ENCODE measurements around the gene WNT1. TPM values are rescaled to one million over a fixed set of nuclear protein-coding genes. Genes with fewer than 3 reads are reported as not detected.

Gene WNT1
- total and polyA plus RNA-seq, 2 of the 4 experiments (the other 2 are of a cell fraction) = not detected

DNA sequence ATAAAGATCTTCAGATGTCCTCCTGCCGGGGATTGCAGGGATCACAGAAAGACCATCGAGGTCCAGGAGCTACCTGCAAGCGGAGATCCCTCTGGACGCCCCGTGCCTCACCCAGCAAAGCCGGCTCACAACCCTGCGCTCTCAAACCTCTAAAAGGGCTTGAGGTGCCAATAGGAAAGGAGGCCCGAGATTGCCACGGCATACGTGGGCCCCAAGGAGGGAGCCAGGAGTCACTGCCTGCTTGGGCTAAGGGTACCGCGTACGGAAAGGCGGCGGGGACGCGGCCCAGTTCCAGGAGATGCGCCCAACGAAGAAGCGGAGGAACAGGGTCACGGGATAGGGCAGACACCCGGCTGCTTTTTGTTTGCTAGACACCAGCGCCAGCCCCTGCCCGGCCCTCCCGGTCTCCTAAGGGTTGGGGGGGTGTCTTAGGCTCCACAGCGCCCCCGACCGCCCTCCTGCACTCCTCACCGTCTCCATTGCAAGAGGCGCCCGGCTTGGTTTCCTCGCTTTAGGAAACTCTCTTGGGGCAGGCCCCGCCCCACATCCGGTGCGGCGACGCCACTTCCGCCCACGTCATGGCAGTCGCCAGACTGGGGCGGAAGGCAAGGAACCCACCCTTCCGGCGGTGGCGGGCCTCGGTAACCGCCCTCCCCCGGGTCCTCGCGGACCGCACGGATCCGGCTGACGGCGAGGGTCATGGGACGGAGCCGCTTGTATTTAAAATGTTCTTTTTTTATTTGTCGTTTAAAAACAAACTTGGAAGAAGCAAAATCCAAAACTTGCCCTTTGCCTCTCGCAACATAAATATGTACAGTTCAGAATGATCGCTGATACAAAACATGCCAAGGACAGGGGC, 40.4 kb downstream of the WNT1 start, which contains the start of gene PRKAG1 (continued):
- TF ChIP-seq, protein P1, sequence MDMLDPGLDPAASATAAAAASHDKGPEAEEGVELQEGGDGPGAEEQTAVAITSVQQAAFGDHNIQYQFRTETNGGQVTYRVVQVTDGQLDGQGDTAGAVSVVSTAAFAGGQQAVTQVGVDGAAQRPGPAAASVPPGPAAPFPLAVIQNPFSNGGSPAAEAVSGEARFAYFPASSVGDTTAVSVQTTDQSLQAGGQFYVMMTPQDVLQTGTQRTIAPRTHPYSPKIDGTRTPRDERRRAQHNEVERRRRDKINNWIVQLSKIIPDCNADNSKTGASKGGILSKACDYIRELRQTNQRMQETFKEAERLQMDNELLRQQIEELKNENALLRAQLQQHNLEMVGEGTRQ (IDR thresholded peaks at IDR 0.05; ENCODE audit: low read depth, low read length) = no peak

DNA sequence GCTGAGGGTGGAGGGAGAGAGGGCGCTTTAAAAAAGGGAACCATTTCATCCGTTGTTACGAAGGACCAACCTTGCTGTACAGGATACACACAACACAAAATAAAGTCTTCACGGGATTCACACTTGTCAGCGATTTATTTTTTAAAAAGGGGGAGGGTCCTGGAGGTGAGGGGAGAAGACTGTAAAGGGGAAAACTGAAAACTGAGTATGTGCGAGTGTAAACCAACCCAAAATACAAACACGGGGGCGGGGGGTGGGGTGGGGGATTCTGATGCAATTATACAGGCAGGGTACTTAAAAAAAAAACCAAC, 41.0 kb downstream of the WNT1 start:
- Histone ChIP-seq H3K4me2 (ENCODE audit: low read depth, low read length) (peak overlapping the region; percentile 91), H3K4me3 (ENCODE audit: insufficient read depth, low read depth, low read length) (peak overlapping the region; percentile 71), H3K36me3 (ENCODE audit: control insufficient read depth, insufficient read depth, low read length) (peaks cover 29% of the 10 kb centered on the region), H4K5ac (ENCODE audit: low read depth, low read length) (peak overlapping the region; percentile 97), H2AK9ac (replicated peaks; ENCODE audit: low read depth, low read length, poor library complexity) (peak overlapping the region; percentile 93), H3K4ac (ENCODE audit: low read depth, low read length) (peak overlapping the region; percentile 99), H3K4me1 (ENCODE audit: control insufficient read depth, insufficient read depth, low read length) (peaks cover 3% of the 10 kb centered on the region), H3K56ac (ENCODE audit: extremely low read depth, insufficient read depth, low read length) (peak overlapping the region; percentile 88), H3K23ac (ENCODE audit: low read depth, low read length) (peak overlapping the region; percentile 94), H2AK5ac (ENCODE audit: low read depth, low read length) (peak overlapping the region; percentile 96), H2BK5ac (ENCODE audit: low read depth, low read length, poor library complexity, severe bottlenecking) (peak overlapping the region; percentile 93), H3K27ac (ENCODE audit: insufficient read depth, low read length) (peak overlapping the region; percentile 92), H2BK20ac (ENCODE audit: low read depth, low read length) (0 out of 2 replicates have a peak overlapping the region, but pooled peaks have one; percentile 22), H3K27me3 (ENCODE audit: control insufficient read depth, insufficient read depth, low read length) (no peaks in the 10 kb centered on the region), H3K18ac (ENCODE audit: low read depth, low read length) (peak overlapping the region; percentile 65), H3K9me1 (ENCODE audit: insufficient read depth, low read length) (peaks cover 4% of the 10 kb centered on the region), H2BK120ac (ENCODE audit: low read depth, low read length) (peak overlapping the region; percentile 54; the same call in 1 of the 2 replicates), H3K14ac (replicated peaks; ENCODE audit: low read depth, low read length) (peak overlapping the region; percentile 97), H3K9ac (ENCODE audit: low read depth, low read length) (peak overlapping the region; percentile 91), H4K91ac (ENCODE audit: insufficient read depth, low read depth, low read length) (peak overlapping the region; percentile 98), H4K8ac (ENCODE audit: low read depth in 2 of 2, low read length in 2 of 2) (peak overlapping the region; percentile 100), H4K20me1 (ENCODE audit: insufficient read depth, low read length) (peaks cover 8% of the 10 kb centered on the region; the same call in 1 of the 2 replicates), H3K9me3 (ENCODE audit: control insufficient read depth, insufficient read depth, low read length) (no peaks in the 10 kb centered on the region), H3K79me1 (ENCODE audit: low read depth in 1 of 2, low read length in 2 of 2) (peaks cover 30 to 50% of the 10 kb centered on the region in 2 experiments), H2AFZ (replicated peaks; ENCODE audit: low read length, poor library complexity) (peak overlapping the region; percentile 93), H2BK15ac (ENCODE audit: low read depth, low read length) (peak overlapping the region; percentile 57; the same call in 1 of the 3 replicates)
- WGBS, 2 experiments (ENCODE audit: extremely low coverage in 2 of 2, insufficient read length in 1 of 2) = no CpG with 5 or more reads among the region's 8 CpGs
- DNase-seq = no peak
- peak; percentile 3 for ATAC-seq (ENCODE audit: low read depth)
- dilution Hi-C loops (cut with HindIII; ENCODE audit: low sequenced_read_pairs, unreplicated experiment) = no loop called here
- CTCF ChIA-PET = interaction anchor here (0.6 to 1.3 kb wide), 2 partner anchors 20 to 224 kb away, joined by 3 read pairs; no protein-coding TSS in a partner anchor
- intact Hi-C loops (cut with micrococcal nuclease) = no loop called here
- POLR2A ChIA-PET (ENCODE audit: unreplicated experiment) = no interaction called here
- in situ Hi-C loops (cut with MboI; ENCODE audit: low sequenced_read_pairs) = no loop called here
- TF ChIP-seq NFE2L2 (IDR thresholded peaks at IDR 0.05; ENCODE audit: low read depth, low read length) (no peak), MAFK (IDR thresholded peaks at IDR 0.05; ENCODE audit: low read depth, low read length) (peak; percentile 56; the same call in 1 of the 2 replicates)
- BruUV-seq (replicated peaks) = no TSS peak

Data from IMR-90 (cell line).